A673 (cell line): ENCODE measurements around the gene STARD7. TPM values are rescaled to one million over a fixed set of nuclear protein-coding genes. Genes with fewer than 3 reads are reported as not detected.

Source experiments
- BruUV-seq: library from RNA; stranded (reverse); fragments of 400-500 nt; replicated peaks from 2 replicates; lab custom pipeline; 2021; lab: Mats Ljungman, UMichigan
- CTCF ChIA-PET: fragments of 300-600 bp; sonication (Branson Sonifier 250); formaldehyde crosslinking; loops from one replicate; lab custom pipeline; 2022; ENCODE audit warnings: antibody characterized with exemption; lab: Charles Lee
- POLR2A ChIA-PET: fragments of 300-600 bp; sonication (Branson Sonifier 250); formaldehyde crosslinking; loops from one replicate; lab custom pipeline; 2022; ENCODE audit warnings: antibody characterized with exemption; ENCODE audit not compliant: low non-redundant PET; lab: Charles Lee
- DNase-seq: peaks from one replicate; pipeline ENCODE4 v3.0.0-alpha.2; 2015; ENCODE audit warnings: low spot score
- H3K27ac ChIP-seq: fragments of 200-600 bp; sonication (generic); 2 replicates; pipeline ENCODE4 v1.5.1; 2016; ENCODE audit warnings: mixed run types, low read depth, mild to moderate bottlenecking, mixed read lengths, antibody characterized with exemption, low read length; ENCODE audit not compliant: poor library complexity, severe bottlenecking
- H3K27me3 ChIP-seq: fragments of 200-600 bp; sonication (generic); replicated peaks from 2 replicates; pipeline ENCODE4 v1.6.1; 2017; ENCODE audit warnings: mixed run types, low read depth, mild to moderate bottlenecking, mixed read lengths, antibody characterized with exemption, low read length; ENCODE audit not compliant: insufficient read depth, poor library complexity
- H3K36me3 ChIP-seq: fragments of 200-600 bp; sonication (generic); 2 replicates; pipeline ENCODE4 v1.6.1; 2016; ENCODE audit warnings: mixed run types, mild to moderate bottlenecking, mixed read lengths, antibody characterized with exemption, low read length; ENCODE audit not compliant: insufficient read depth, poor library complexity, severe bottlenecking
- H3K4me1 ChIP-seq: fragments of 200-600 bp; sonication (generic); 2 replicates; pipeline ENCODE4 v1.6.1; 2017; ENCODE audit warnings: mixed run types, mild to moderate bottlenecking, mixed read lengths, antibody characterized with exemption, low read length; ENCODE audit not compliant: insufficient read depth, poor library complexity, severe bottlenecking
- H3K4me3 ChIP-seq: fragments of 200-600 bp; sonication (generic); 2 replicates; pipeline ENCODE4 v1.5.1; 2016; ENCODE audit warnings: low read depth, mixed run types, mild to moderate bottlenecking, mixed read lengths, low read length; ENCODE audit not compliant: poor library complexity, severe bottlenecking
- H3K9me3 ChIP-seq: fragments of 200-600 bp; sonication (generic); 2 replicates; pipeline ENCODE4 v1.6.1; 2016; ENCODE audit warnings: mixed run types, low read depth, mild to moderate bottlenecking, mixed read lengths, antibody characterized with exemption, low read length; ENCODE audit not compliant: poor library complexity, severe bottlenecking
- CTCF ChIP-seq: fragments of 300-800, 200-600 bp; sonication (generic); conservative IDR thresholded peaks from 2 replicates; pipeline ENCODE4 v1.5.1; 2017; ENCODE audit warnings: low read depth, mild to moderate bottlenecking, antibody characterized with exemption, low read length, moderate library complexity, mixed read lengths
- EZH2 ChIP-seq: fragments of 200-600 bp; sonication (generic); IDR thresholded peaks from 2 replicates; pipeline ENCODE4 v1.6.1; 2017; ENCODE audit warnings: borderline replicate concordance, low read depth, mild to moderate bottlenecking, mixed read lengths, antibody characterized with exemption, low read length; ENCODE audit not compliant: poor library complexity, severe bottlenecking
- intact Hi-C: fragments of 100-400 bp; cut with micrococcal nuclease; formaldehyde crosslinking; loops from one replicate; pipeline ENCODE4 v1.10.0; 2022; ENCODE audit not compliant: unreplicated experiment
- total RNA-seq: library from RNA; stranded (reverse); gene quantifications from 2 replicates; pipeline ENCODE4 v1.2.3, GENCODE V29; 2021

Gene STARD7
- total RNA-seq, 1 experiment from 2014 or later, result 201 TPM

- POLR2A ChIA-PET, result no interaction called here
- intact Hi-C loops, result loop anchor here (5.0 kb wide), 1 partner anchor 62 kb away; the partner anchor contains the start of genes CIAO1 and TMEM127
- H3K4me3 ChIP-seq, result peak overlapping the region; percentile 2
Measured at GRCh38 chr2:96204836-96205624, 3.6 kb downstream of the STARD7 start.

GRCh38 chr2:96203130-96204028, 5.2 kb downstream of the STARD7 start:
- Histone ChIP-seq H3K36me3 (no peaks in the 10 kb centered on the region), H3K9me3 (no peaks in the 10 kb centered on the region), H3K4me1 (peaks cover 21% of the 10 kb centered on the region), H3K4me3 (no peak overlapping the region), H3K27me3 (no peaks in the 10 kb centered on the region), H3K27ac (no peak overlapping the region)
- ChIA-PET POLR2A (no interaction called here), CTCF (interaction anchor here (0.7 kb wide), 1 partner anchor 29 kb away, joined by 3 read pairs; no protein-coding TSS in a partner anchor)
- BruUV-seq, result no TSS peak
- intact Hi-C loops, result no loop called here
- DNase-seq, result no peak
- no peak for TF ChIP-seq CTCF
- no peak for TF ChIP-seq EZH2

More at GRCh38 chr2:96204836-96205624, 3.6 kb downstream of the STARD7 start:
- no peak for TF ChIP-seq EZH2
- TF ChIP-seq CTCF, result no peak
- CTCF ChIA-PET, result no interaction called here
- Histone ChIP-seq H3K4me1 (peaks cover 21% of the 10 kb centered on the region), H3K27me3 (no peaks in the 10 kb centered on the region), H3K36me3 (no peaks in the 10 kb centered on the region), H3K9me3 (no peaks in the 10 kb centered on the region), H3K27ac (peak overlapping the region; percentile 44)
- BruUV-seq, result no TSS peak
- no peak for DNase-seq

- CTCF ChIA-PET, result interaction anchor here (0.7 kb wide), 1 partner anchor 28 kb away, joined by 3 read pairs; no protein-coding TSS in a partner anchor
- Histone ChIP-seq H3K4me3 (no peak overlapping the region), H3K36me3 (no peaks in the 10 kb centered on the region), H3K4me1 (peaks cover 21% of the 10 kb centered on the region), H3K27ac (no peak overlapping the region), H3K9me3 (no peaks in the 10 kb centered on the region), H3K27me3 (no peaks in the 10 kb centered on the region)
- no peak for DNase-seq
- intact Hi-C loops, result no loop called here
- TF ChIP-seq CTCF, result no peak
- no peak for TF ChIP-seq EZH2
- POLR2A ChIA-PET, result no interaction called here
- no TSS peak for BruUV-seq
Measured at GRCh38 chr2:96202152-96202854, 6.3 kb downstream of the STARD7 start.
